Measurements from ENCODE around the gene JAG1. TPM values are rescaled to one million over a fixed set of nuclear protein-coding genes. Genes with fewer than 3 reads are reported as not detected.
A peak's percentile ranks its signal among the peaks of the same experiment; 100 is the strongest.

Gene JAG1
- total RNA-seq, 1 donor from 2014 or later = 4.3 TPM

DNA sequence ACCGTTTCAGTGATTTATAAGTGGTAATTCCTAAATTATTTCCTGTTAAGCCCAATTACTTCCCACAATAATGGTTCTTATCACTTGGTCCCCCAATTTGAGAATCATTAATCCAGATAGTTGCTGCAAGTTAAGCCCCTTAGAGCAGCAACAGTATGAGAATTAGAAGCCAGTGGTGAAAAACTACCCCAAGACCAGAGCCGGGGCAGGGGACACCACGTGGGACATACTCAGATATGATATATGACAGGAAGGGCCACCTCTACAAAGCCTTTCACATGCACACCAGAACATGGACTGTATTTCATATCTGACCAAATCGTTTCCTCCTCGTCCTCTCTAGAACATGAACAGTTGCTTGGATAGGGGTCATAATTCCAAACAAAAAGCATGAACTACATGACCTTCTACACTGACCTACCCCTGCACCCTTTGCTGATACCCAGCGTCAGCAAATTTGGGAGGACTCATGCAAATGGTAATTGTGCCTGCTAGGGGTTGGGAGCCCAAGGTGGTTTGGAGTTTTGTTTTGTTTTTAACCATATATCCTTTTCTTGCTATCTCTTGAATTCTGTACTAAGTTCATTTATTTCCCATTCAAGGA, 3.9 kb downstream of the JAG1 start:
- ATAC-seq = no peak
- DNase-seq (ENCODE audit: low spot score) = peak; percentile 14

DNA sequence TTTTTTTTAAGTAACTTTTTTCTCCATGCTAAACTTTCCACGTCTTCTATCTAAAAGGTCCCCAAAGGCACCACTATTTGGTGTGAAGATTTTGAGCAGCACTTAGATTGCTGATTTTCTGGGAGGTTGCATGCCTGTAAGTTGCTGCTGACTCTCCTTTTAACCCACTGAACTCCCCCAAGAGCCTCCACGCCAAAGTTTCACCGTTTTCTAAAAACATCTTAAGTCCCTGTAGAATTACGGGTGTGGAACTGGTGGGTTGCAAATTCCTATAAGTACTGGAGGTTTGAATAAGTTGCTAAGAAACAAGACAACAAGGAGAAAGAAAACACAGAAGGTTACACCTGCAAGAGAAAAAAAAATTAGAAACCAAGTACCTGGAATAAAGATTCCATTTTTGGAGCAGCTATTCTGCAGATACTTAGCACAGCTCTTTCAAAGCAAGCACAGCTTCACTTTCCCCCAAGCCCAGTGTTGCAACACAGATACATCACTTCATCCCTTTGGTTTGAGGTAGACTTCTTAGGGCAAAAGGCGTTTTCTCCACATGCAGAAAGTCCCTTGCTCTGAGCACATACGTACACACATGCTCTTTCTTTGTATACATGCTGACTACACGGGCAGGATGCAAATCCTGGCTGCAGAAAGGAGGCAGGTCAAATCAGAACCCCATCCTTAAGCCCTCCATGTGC, 5.0 kb downstream of the JAG1 start:
- ATAC-seq (no peak), DNase-seq (ENCODE audit: low spot score) (peak; percentile 24)

GRCh38 chr20:10667560-10668167, 6.1 kb downstream of the JAG1 start:
- DNase-seq (ENCODE audit: low spot score) = no peak

GRCh38 chr20:10667077-10667401, 6.8 kb downstream of the JAG1 start:
- DNase-seq (ENCODE audit: low spot score) = no peak

More at GRCh38 chr20:10667560-10668167, 6.1 kb downstream of the JAG1 start:
- no peak for ATAC-seq

DNA sequence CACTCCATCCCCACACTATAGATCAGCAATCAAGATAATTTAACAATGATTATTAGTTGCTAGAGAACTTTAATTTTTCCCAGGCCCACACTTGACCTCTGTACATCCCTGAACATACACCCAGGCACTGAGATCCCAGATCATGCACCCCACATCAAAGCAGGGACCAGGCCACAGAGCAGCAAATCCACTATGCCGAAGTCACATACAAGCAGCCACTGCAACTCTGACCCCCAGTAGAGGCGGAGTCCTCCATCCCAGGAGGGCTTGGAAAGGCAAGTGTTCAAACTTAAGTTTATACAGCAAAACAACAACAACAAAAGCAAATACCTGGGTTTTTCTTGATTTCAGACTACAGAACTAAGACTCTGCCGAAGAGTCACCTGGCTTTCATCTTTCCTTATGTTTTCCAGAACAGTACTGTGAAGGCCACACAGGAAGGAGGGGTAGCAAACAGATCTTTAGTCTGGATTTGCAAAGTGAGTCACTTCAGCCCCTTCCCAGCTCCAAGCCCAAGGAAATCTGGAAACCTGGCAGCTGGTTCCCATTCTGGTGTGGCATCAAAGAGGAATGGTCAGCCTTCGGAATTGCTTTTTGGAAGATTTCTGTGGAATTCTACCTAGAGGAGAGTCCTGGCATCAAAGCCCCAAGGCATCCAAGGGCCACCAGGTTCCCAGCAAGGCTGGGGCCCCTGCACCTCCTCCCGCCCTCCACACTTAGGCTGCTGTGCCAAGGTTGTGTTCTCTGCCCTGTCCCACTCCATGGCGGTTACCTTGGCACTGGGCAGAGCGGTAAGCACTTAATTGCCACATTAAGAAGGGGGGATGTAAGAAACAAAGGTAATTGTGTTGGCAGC, 7.3 kb downstream of the JAG1 start:
- DNase-seq (ENCODE audit: low spot score) (peak; percentile 11), ATAC-seq (no peak)

More at GRCh38 chr20:10667077-10667401, 6.8 kb downstream of the JAG1 start:
- no peak for ATAC-seq

DNA sequence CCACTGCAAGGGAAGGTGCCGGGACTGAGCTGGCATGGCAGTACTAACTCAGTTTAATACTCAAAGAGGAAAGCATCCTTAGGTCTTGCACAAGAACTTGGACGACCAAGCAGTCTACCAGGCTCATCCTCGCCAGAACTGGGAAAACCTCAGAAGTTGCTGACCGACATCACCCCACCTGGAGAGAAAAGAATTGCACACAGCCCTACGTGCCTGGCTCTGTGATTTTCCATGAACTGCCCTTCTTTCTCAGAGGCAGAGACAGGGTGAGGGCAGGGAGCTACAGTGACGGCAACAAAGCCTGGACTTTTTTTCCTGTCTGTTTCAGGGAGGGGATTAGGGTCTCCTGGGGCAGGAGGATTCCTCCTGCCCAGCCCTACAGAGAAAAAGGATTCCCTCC, 8.0 kb downstream of the JAG1 start:
- peak; percentile 29 for DNase-seq (ENCODE audit: low spot score)
- no peak for ATAC-seq

GRCh38 chr20:10665027-10665561, 8.7 kb downstream of the JAG1 start:
- ATAC-seq = no peak
- peak; percentile 11 for DNase-seq (ENCODE audit: low spot score)

DNA sequence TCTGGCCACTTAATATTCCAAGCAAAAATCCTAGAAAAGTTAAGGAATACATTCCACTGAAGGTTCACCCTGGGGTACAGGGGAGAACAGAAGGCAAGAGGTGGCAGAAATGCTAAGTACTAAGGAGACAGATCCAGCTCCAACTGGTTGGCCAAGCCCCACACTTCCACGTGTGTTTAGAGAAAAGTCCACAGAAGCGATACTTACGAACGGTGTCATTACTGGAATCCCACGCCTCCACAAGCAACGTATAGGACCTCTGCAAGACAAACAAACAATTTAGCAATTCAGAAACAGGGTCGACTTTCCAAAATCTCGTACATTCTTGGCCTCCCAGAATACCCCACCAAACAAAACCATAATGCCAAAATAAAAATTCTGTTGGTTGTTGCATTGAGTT, 10.0 kb downstream of the JAG1 start:
- ATAC-seq (no peak), DNase-seq (ENCODE audit: low spot score) (no peak)

DNA sequence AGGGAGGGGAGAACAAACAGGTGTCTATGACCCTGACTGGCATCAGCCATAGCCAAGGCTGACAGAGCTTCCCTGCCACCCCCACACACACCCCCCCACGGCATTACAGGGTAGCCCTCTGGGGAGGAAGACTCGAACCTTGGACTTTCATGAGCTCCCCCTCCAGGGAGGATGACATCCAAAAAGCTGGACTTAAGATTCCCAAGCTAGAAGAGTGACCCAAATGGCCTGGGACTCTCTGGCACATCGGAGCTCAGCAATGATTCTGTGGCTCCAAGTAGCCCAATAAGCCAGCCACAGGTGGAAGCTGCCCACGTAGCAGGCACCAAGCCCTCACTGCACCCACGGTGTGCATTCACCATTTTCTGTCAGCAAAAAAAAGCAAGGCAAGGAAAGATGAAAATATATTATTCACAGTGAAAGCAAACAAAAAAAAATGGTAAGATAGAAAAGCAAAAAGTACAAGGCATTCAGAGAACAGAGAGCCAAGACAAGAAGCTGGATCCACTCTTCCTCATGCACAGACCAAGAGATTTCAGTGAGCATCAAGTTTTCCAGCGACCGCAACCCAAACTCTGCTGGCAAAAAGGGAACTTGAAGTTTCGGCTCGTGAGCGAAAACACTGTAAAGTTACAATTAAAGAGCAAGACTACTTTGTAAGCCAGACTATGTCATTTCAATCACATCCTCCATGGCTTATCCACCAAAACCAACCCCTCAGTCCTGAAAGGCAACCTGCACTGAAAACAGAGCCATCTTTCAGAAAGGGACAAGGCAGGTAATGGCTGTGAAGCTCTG, 10.9 kb downstream of the JAG1 start:
- DNase-seq (ENCODE audit: low spot score) (peak; percentile 27), ATAC-seq (no peak)

GRCh38 chr20:10662151-10662550, 11.6 kb downstream of the JAG1 start:
- DNase-seq (ENCODE audit: low spot score) = peak; percentile 23

GRCh38 chr20:10661261-10661660, 12.5 kb downstream of the JAG1 start:
- DNase-seq (ENCODE audit: low spot score) = peak; percentile 18
- ATAC-seq = no peak

More at GRCh38 chr20:10662151-10662550, 11.6 kb downstream of the JAG1 start:
- no peak for ATAC-seq

DNA sequence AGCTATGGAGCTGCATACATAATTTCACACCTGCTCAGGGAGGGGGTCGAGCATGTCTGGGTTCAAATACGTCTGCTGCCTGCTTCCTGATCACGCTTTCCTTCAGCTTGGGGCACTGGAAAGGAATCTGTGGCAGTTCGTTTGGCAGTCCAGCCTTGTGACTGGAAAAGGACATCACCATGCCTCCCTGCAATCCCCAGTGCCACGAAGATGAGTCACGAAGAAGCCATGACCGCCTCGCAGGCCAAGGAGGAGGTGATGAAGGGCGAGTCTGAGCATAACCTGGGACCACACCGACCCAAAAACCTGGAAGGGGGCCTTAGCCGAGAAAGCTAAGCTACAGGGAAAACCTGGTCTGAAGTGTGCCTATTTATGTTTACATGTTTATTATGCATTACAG, 13.1 kb downstream of the JAG1 start:
- no peak for ATAC-seq

DNA sequence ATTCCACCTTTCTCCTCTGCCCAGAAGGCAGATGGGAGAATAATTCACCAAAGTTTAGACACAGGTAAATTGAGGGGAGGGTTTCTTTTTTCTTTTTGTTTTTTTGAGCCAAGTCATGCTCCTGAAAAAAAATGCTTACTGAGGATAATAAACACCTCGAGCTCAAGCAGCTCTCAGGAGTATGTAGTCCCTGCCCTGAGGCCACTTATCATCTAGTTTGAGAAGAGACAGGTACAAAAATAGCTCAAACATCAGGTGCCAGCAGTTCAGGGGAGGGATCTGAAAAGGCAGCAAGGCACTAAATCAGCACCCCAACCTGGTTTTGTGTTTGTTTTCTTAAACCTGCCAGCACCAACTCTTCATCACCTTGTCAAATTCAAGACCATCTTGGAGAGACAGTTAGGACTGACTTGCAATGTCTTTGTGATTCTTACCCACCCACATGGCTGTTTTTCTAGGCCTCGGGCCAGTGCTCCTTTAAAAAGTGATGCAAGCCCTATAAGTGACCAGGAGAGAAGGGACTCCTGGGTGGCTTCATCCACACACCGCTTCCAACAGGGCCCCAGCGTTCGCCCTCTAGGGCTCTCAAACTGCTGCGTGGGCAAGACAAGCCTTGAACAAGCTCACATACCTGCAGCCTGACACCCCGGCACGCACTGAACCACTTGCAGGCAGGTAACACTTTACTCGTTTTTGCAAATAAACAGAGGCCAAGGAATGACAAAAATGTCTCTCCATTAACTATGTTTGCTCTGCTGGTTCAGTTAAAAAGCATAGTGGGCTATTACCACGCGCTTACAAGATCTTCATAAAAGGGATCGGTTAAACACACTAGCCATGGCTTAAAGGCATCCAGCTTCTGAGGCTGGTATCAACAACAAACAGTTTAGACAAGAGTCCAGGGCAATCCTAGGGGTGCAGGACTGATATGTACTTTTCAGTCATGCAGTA, 13.9 kb downstream of the JAG1 start:
- DNase-seq (ENCODE audit: low spot score) (peak; percentile 35), ATAC-seq (no peak)

More for the DNA sequence above, 13.1 kb downstream of the JAG1 start:
- DNase-seq (ENCODE audit: low spot score) = peak; percentile 34

- no peak for ATAC-seq
- no peak for DNase-seq (ENCODE audit: low spot score)
Observed at GRCh38 chr20:10658876-10659632, 14.7 kb downstream of the JAG1 start.

DNA sequence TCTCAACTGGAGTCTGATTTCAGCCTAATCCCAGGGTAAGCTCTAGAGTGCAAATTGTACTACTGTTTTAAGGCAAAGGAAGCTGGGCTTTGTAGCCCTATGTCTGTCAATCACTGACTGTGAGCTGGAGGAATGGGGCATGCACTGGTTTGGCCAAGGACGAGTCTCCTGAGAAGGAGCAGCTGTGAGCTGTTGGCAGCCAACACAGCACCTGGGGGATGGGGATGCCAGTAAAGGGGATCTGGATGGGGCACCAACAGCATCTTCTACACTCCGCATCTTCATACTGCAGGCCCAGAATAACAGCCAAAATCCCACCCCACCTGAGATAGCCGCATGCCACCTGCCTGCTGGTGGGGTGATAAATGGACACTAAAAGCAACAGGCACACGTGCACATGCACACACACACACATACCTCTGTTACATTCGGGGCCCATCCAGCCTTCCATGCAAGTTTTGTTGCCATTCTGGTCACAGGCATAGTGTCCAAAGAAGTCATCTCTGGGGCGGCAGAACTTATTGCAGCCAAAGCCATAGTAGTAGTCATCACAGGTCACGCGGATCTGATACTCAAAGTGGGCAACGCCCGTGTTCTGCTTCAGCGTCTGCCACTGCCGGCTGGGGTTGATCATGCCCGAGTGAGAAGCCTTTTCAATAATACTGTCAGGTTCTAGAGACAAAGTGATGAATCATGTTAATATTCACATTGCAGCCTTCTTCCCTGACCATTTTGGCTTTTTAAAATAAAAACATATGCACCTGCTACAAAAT, 15.6 kb downstream of the JAG1 start:
- DNase-seq (ENCODE audit: low spot score) = no peak

DNA sequence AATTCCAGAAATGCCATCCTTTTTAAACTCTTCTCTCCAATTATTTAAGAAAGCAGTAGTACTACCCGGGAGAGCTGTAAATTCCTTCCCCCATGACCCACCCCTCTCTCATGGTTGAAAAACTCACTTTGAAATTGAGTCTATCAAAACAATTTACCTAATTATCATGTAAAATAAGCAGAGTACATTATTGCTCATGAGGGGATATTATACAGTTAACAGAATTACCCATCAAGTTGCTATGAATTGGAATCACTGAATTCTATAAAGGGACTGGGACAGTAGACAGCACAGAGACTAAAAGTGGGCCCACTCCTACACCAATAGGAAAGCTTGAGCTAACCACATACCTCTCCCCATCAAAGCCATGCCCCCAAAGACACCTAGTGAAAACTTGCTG, 16.3 kb downstream of the JAG1 start:
- DNase-seq (ENCODE audit: low spot score) (no peak), ATAC-seq (no peak)

More for the DNA sequence above, 15.6 kb downstream of the JAG1 start:
- no peak for ATAC-seq
